HL-60/S4 treated with retinoic acid at 250 ng/mL for 4 days and 3 days (cell line): ENCODE measurements around the gene OPN4.

Experiments
- in situ Hi-C: fragments of 300-500 bp; cut with MboI; formaldehyde crosslinking; loops from 2 replicates; pipeline ENCODE4 v1.7.0; 2022; ENCODE audit warnings: low sequenced_read_pairs

Gene OPN4

GRCh38 chr10:86646933-86647332, 7.4 kb upstream of the OPN4 start:
- in situ Hi-C loops: no loop called here

DNA sequence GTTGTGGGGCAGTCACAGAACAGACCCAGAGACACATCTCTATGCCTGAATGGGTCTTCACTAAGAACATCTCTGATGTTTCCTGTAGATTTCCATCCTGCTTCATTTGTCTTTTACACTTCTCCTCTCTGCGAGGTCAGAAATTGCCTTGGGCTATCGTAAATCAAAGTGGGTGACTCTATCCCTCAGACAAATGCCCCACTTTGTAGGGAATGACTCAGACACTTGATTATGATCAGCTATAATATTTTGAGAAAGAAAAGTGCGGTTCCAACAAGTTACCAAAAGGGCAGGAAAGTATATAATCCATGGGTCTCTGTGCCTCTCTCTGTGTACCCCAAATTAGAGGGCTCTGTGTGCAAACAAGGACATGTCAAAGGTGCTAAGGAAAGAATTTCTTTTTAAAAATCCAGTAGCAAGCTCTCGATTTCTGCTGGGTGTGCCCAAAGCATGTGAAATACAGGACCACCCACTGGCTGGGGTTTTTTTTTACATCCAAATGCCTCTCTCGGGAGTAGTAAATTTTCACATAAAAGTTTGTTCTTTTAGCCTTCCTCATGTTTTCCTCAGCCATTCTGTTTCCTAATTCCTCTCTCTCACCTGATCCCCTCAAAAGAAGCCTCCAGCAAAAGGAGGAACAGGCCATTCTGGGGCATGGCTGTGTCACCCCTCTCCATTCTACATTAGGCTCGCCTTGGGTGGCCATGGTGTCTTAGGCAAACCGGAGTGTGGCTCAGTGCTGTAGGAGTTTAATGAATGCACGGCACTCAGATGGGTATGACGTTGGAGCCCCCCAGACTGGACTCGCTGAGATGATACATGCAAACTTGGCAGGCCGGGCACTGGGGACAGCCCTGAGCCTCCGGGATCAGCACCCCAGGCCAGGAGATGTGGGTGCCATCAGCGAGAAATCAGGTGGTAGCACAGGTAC, 6.3 kb upstream of the OPN4 start:
- in situ Hi-C loops: no loop called here

DNA sequence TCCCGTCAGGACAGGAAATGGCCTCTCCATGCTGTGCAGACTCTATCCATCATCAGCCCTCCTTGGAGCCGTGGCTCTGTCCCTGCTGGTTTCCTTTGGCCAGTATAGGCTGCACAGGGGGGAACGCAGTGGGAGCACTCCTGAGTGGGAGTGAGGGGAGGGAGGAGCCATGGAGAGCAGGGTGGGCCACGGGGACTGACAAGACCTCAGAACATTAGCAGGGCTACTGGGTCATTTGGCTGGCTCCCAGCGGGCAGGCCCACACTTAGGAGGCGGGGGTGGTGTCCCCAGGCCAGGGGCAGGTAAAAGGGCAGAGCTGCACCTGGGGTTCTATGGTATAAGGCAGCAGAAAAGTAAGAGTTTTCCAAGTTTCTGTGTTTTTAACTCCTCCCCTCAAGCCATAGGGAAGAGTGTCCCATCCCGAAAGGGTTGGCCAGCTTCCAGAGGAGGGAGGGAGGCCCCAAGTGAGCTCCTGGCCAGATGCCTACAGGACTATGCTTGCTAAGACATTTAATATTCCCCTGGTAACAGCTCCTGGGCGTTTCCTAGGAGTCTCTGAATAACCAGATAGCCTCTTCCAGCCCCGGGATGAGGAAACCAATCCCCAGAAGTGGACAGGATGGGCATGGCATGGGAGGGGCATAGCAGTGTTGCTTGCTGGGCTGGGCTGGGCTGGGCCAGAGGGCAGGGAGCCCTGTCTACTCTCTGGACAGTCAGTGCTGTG, 5.5 kb upstream of the OPN4 start:
- in situ Hi-C loops: no loop called here

DNA sequence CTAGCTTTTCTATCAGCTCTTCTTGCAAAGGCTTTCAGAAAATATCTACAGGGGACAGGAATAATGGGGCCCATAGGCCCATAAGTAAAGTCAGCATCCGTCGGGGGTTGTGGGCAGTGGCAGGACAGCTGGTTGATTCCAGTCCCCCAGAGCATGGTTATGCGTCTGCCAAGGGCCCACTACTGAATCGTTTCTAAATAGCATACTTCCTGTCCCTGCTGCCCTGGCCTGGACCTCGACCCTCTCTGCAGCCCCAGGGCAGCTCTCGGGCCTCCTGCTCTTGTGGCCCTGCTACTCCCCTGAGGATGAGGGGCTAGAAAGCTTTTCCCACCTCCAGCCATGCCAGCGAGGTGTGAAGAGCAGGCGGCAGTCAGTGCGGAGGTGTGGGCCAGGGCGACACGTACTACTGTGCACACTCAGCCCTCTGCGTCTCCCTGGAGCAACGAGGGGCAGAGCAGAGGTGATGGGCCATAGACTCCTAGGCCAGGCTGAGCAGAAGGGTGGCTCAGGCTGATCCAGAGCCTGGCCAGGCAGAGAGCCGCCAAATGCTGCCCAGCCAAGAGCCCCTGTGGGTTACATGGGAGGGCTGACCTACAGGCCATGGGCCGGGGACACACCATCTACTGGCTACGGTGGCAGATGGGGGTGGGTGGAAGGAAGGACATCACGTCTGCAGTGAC, 4.7 kb upstream of the OPN4 start:
- in situ Hi-C loops: no loop called here

DNA sequence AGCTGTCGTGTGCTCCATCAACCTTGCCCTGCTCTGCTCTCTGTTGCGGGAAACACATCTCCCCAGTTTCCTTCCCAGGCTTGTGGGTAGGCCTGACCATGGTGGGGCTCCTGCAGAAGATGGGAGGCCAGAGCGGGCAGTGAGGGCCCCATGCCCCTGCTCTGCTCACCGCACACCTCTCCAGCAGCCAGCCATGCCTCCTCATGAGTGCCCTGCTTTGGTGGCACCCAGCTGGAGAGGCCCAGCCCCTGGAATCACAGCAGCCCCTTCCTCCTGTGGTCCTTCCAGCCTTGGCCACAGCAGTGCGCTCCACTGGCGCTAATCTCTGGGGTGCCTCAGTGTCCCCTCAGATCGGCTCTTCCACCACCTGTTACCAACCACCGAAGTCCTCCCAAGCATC, 4.2 kb upstream of the OPN4 start:
- in situ Hi-C loops: no loop called here

DNA sequence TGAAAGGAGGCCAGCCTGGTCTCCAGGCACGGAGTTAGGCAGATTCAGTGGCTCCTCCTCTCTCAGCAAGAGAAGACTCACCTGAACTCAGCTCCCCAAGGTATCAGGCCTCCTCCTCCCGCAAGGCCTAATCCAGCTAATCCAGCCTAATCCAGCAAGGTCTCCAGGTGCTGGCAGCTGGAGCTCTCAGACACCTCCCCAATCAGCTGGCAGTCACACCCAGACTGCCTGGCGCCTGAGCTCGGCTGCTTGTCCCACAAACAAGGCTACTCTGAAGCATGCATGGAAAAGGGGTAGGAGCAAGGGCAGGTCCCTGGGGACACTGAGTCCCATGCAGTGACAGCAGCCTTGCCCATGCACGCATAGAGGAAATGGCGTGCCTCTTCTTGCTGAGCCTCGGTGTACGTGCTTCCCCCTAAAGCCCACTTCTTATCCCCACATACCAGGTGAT, 3.3 kb upstream of the OPN4 start:
- in situ Hi-C loops: no loop called here

DNA sequence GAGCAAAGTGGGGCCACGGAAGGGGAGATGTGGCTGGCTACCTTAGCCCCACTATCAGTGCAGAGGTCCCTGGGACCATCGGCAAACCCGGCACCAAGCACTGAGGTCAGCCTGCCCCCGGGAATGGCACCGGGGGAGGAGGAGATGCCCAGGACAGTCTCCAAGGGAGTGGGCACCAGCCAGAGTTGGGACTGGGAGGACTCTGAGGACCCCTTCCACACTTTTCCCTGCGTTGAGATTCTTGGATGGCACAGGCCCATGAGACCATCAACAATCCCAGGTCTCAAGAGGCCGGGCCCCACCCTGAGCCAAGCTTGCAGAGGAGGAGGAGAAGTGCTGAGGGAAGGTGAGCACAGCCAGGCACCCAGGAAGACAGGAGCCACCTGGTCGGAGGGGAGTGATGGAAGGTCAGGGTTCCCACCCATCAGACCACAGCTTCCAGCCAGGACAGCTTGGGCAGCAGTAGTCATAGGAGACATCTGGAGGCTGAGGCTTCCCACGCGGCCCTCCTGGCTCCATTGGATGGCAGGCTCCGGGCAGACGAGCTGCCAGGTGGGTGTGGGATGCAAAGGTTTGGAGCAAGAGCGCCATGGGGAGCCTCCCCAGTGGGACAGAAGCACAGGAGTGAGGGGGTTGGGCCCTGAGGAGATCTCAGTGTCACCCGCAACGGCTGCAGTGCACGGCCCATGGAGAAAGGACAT, 2.6 kb upstream of the OPN4 start:
- in situ Hi-C loops: no loop called here

GRCh38 chr10:86652361-86653202, 1.8 kb upstream of the OPN4 start:
- in situ Hi-C loops: no loop called here

GRCh38 chr10:86653379-86653778, 968 bp upstream of the OPN4 start:
- in situ Hi-C loops: no loop called here

- in situ Hi-C loops: no loop called here
Measured at GRCh38 chr10:86653987-86654386, 360 bp upstream of the OPN4 start.

- in situ Hi-C loops: no loop called here
Measured at GRCh38 chr10:86655173-86655540, 810 bp downstream of the OPN4 start.

- in situ Hi-C loops: no loop called here
Measured at GRCh38 chr10:86655596-86655995, 1.2 kb downstream of the OPN4 start.

GRCh38 chr10:86657011-86657395, 2.7 kb downstream of the OPN4 start:
- in situ Hi-C loops: no loop called here

GRCh38 chr10:86657396-86658011, 3.2 kb downstream of the OPN4 start:
- in situ Hi-C loops: no loop called here

DNA sequence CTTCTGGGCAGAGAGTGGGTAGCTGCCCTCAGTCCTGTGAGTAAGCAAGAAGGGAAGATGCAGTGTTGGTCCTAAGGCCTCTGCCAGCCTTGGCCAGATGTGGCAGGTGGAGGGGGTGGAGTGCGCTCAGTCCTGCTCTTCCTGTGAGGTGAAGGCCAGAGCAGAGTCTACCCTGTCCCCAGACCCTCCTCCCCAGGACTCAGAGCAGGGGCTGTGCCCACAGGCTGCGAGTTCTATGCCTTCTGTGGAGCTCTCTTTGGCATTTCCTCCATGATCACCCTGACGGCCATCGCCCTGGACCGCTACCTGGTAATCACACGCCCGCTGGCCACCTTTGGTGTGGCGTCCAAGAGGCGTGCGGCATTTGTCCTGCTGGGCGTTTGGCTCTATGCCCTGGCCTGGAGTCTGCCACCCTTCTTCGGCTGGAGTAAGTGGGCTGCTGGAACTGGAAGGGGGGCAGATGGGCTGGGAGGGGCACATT, 4.0 kb downstream of the OPN4 start:
- in situ Hi-C loops: no loop called here

DNA sequence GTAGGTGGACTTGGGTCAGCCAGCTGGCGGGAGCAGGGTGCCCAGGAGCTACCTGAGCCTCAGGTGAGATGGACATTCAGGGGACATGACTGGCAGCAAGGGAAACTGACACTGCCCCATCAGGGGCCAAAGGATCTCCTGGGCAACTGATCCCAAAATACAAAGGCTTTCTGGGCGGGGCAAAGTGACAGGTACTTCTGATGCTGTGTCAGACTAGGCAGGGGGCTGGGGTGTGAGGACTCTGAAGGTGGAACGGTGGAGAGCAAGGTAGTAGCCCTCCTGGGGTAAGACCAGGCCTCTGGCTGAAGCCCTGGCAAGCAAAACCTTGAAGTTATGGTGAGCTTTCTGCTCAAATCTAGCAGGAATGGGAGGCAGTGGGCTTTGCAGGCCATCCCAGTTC, 4.4 kb downstream of the OPN4 start:
- in situ Hi-C loops: no loop called here

DNA sequence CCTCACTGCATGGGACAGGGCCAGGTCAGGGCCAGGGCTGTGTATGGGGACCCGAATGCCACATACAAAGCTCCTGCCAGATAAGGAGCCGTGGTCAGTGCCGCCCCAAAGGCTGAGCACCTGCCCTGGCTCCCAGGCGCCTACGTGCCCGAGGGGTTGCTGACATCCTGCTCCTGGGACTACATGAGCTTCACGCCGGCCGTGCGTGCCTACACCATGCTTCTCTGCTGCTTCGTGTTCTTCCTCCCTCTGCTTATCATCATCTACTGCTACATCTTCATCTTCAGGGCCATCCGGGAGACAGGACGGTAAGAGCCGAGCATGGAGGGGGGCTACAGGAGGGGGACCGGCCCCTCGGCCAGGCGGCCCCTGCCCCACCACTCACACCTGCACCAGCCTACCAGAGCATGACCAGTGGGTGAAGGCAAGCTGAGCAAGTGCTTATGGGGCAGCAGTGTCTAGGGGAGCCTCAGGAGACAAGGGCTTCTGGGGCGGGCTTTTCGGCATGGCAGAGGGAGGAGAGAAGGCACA, 4.9 kb downstream of the OPN4 start:
- in situ Hi-C loops: no loop called here

DNA sequence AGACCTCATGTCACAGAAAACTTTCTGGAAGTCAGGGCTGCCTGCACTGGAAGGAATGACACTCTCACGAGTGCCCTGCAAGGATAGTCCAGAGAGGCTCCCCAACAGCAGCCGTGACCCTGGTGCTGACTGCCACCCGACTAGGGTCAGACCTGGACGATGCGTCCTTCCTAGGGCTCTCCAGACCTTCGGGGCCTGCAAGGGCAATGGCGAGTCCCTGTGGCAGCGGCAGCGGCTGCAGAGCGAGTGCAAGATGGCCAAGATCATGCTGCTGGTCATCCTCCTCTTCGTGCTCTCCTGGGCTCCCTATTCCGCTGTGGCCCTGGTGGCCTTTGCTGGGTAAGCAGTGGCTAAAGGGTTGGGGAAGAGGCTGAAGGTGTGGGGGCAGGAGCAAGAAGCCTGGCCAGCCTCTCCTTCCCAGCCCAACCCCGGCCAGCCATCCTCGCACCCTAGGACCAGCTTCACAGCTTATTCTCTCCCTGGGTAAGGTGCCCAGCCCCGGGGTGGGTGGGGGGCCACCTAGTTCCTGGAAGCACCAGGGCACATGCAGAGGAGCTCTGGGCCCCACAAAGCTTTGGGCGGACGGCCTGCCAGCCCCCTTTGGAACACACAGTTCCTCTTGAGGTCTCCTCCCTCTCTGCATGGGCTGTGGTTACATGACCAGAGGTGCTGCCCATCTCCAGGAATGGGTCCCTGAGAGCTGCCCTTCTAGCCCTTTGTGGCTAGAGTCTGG, 5.5 kb downstream of the OPN4 start:
- in situ Hi-C loops: no loop called here
